ENCODE data around the gene TEFM.

DNA sequence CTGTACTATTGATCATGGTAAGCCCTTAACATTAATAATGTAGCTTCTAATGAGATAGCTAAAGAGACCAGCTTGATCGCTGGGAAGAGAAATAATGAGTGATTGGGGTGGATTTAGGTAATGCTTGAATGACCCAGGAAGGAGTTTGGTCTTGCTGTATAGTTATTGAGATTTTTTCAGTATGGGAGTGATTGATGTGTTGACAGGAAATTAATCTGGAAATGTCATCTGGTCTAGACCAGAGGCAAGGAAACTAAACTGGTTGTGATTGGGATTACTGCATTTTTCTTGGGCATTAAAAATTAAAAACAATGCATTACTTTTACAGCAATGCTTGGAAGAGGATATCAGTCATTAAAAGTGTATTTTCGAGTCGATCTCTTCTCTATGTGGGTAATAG, 11.8 kb downstream of the TEFM start:
- TF ChIP-seq, protein P1, sequence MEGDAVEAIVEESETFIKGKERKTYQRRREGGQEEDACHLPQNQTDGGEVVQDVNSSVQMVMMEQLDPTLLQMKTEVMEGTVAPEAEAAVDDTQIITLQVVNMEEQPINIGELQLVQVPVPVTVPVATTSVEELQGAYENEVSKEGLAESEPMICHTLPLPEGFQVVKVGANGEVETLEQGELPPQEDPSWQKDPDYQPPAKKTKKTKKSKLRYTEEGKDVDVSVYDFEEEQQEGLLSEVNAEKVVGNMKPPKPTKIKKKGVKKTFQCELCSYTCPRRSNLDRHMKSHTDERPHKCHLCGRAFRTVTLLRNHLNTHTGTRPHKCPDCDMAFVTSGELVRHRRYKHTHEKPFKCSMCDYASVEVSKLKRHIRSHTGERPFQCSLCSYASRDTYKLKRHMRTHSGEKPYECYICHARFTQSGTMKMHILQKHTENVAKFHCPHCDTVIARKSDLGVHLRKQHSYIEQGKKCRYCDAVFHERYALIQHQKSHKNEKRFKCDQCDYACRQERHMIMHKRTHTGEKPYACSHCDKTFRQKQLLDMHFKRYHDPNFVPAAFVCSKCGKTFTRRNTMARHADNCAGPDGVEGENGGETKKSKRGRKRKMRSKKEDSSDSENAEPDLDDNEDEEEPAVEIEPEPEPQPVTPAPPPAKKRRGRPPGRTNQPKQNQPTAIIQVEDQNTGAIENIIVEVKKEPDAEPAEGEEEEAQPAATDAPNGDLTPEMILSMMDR (IDR thresholded peaks at IDR 0.05) = no peak
- no peak for TF ChIP-seq POLR2AphosphoS5 (IDR thresholded peaks at IDR 0.05)
- no peak for TF ChIP-seq POLR2A (IDR thresholded peaks at IDR 0.05)
- TF ChIP-seq EP300 (IDR thresholded peaks at IDR 0.05) = no peak

Data from sigmoid colon (tissue), 4 donors.